Prostate gland (tissue), 2 donors: ENCODE data around the gene C1QTNF1.

Experiments used
- CTCF ChIP-seq, 4 experiments: fragments of 200-600 bp in 2 of 4; fragments of 450-650 bp in 2 of 4; sonication (generic) in 2 of 4; IDR thresholded peaks; 1 replicate in 3 of 4; 2 replicates in 1 of 4; pipeline ENCODE4 v1.5.1; 2016 to 2019; ENCODE audit warnings: antibody characterized with exemption in 4 of 4, mild to moderate bottlenecking in 2 of 4, moderate library complexity in 2 of 4
- POLR2AphosphoS5 ChIP-seq: sonication (generic); formaldehyde crosslinking; IDR thresholded peaks from one replicate; pipeline ENCODE4 v1.6.1; 2017; ENCODE audit warnings: antibody characterized with exemption

- no peak for TF ChIP-seq CTCF (IDR thresholded peaks at IDR 0.05)
- TF ChIP-seq POLR2AphosphoS5: no peak
Observed at GRCh38 chr17:78990349-78991016, 33.5 kb upstream of the C1QTNF1 start.
